ENCODE results near the gene PIN4. TPM values are rescaled to one million over a fixed set of nuclear protein-coding genes. Genes with fewer than 3 reads are reported as not detected.

The PIN4 gene
- total RNA-seq, 1 experiment from 2014 or later = 11.5 TPM

GRCh38 chrX:72142794-72143608, 38.6 kb upstream of the PIN4 start:
- CTCF ChIA-PET = no interaction called here
- intact Hi-C loops (cut with micrococcal nuclease; ENCODE audit: unreplicated experiment) = no loop called here

GRCh38 chrX:72143609-72143907, 38.0 kb upstream of the PIN4 start:
- Histone ChIP-seq H3K4me3 (ENCODE audit: low read depth in 2 of 2, low read length in 2 of 2) (no peak overlapping the region), H3K4me1 (ENCODE audit: control insufficient read depth, insufficient read depth, low read length) (no peaks in the 10 kb centered on the region), H3K27me3 (ENCODE audit: control insufficient read depth, insufficient read depth, low read length) (no peaks in the 10 kb centered on the region), H3K36me3 (ENCODE audit: control insufficient read depth, insufficient read depth, low read length) (no peaks in the 10 kb centered on the region), H3K27ac (ENCODE audit: low read length) (no peak overlapping the region), H3K9me3 (ENCODE audit: control insufficient read depth, insufficient read depth, low read depth, low read length) (no peaks in the 10 kb centered on the region)
- intact Hi-C loops (cut with micrococcal nuclease; ENCODE audit: unreplicated experiment) (no loop called here), in situ Hi-C loops (cut with HindIII; ENCODE audit: low pct_unique_long_range_greater_than_20kb, low sequenced_read_pairs) (no loop called here)
- no TSS peak for BruUV-seq (replicated peaks)
- ATAC-seq (no peak), DNase-seq (ENCODE audit: low read depth, low spot score) (no peak)
- ChIA-PET POLR2A (no interaction called here), CTCF (no interaction called here)
- no peak for TF ChIP-seq SIN3A (IDR thresholded peaks at IDR 0.05; ENCODE audit: borderline replicate concordance, insufficient read depth, low read depth, low read length)
- TF ChIP-seq POLR2AphosphoS5 (IDR thresholded peaks at IDR 0.05; ENCODE audit: low read depth, low read length) = no peak

More at GRCh38 chrX:72142794-72143608, 38.6 kb upstream of the PIN4 start:
- Histone ChIP-seq H3K9me3 (ENCODE audit: control insufficient read depth, insufficient read depth, low read depth, low read length) (no peaks in the 10 kb centered on the region), H3K4me1 (ENCODE audit: control insufficient read depth, insufficient read depth, low read length) (no peaks in the 10 kb centered on the region), H3K4me3 (ENCODE audit: low read depth in 2 of 2, low read length in 2 of 2) (no peak overlapping the region), H3K27ac (ENCODE audit: low read length) (no peak overlapping the region), H3K36me3 (ENCODE audit: control insufficient read depth, insufficient read depth, low read length) (no peaks in the 10 kb centered on the region), H3K27me3 (ENCODE audit: control insufficient read depth, insufficient read depth, low read length) (no peaks in the 10 kb centered on the region)
- BruUV-seq (replicated peaks) = no TSS peak
- in situ Hi-C loops (cut with HindIII; ENCODE audit: low pct_unique_long_range_greater_than_20kb, low sequenced_read_pairs) = no loop called here
- ATAC-seq = no peak
- POLR2A ChIA-PET = no interaction called here
- no peak for TF ChIP-seq REST (IDR thresholded peaks at IDR 0.05; ENCODE audit: insufficient read depth in 1 of 2, low read depth in 2 of 2, low read length in 1 of 2)
- no peak for TF ChIP-seq SIN3A (IDR thresholded peaks at IDR 0.05; ENCODE audit: borderline replicate concordance, insufficient read depth, low read depth, low read length)
- TF ChIP-seq TCF7L2 (IDR thresholded peaks at IDR 0.05; ENCODE audit: low read depth, low read length) = no peak
- no peak for TF ChIP-seq CTCF (IDR thresholded peaks at IDR 0.05)
- no peak for TF ChIP-seq POLR2AphosphoS5 (IDR thresholded peaks at IDR 0.05; ENCODE audit: low read depth, low read length)
- no peak for DNase-seq (ENCODE audit: low read depth, low spot score)

GRCh38 chrX:72145181-72145580, 36.4 kb upstream of the PIN4 start:
- H3K4me1 ChIP-seq (ENCODE audit: control insufficient read depth, insufficient read depth, low read length) = no peaks in the 10 kb centered on the region
- DNase-seq (ENCODE audit: low read depth, low spot score) (no peak), ATAC-seq (no peak)
- no peaks in the 10 kb centered on the region for H3K27me3 ChIP-seq (ENCODE audit: control insufficient read depth, insufficient read depth, low read length)
- H3K36me3 ChIP-seq (ENCODE audit: control insufficient read depth, insufficient read depth, low read length) = no peaks in the 10 kb centered on the region
- intact Hi-C loops (cut with micrococcal nuclease; ENCODE audit: unreplicated experiment) (no loop called here), in situ Hi-C loops (cut with HindIII; ENCODE audit: low pct_unique_long_range_greater_than_20kb, low sequenced_read_pairs) (no loop called here)
- CTCF ChIA-PET = no interaction called here
- POLR2A ChIA-PET = no interaction called here
- H3K4me3 ChIP-seq (ENCODE audit: low read depth in 2 of 2, low read length in 2 of 2) = no peak overlapping the region
- BruUV-seq (replicated peaks) = no TSS peak
- TF ChIP-seq SIN3A (IDR thresholded peaks at IDR 0.05; ENCODE audit: borderline replicate concordance, insufficient read depth, low read depth, low read length) = no peak
- no peak for TF ChIP-seq POLR2AphosphoS5 (IDR thresholded peaks at IDR 0.05; ENCODE audit: low read depth, low read length)
- no peaks in the 10 kb centered on the region for H3K9me3 ChIP-seq (ENCODE audit: control insufficient read depth, insufficient read depth, low read depth, low read length)
- no peak overlapping the region for H3K27ac ChIP-seq (ENCODE audit: low read length)
